Raji (cell line): ENCODE results near the gene PRKN.

Experiments
- POLR2A ChIP-seq: IDR thresholded peaks from 2 replicates; pipeline ENCODE4 v1.6.1; 2011; ENCODE audit warnings: low read depth, low read length, control low read depth; ENCODE audit not compliant: insufficient read depth

PRKN gene

DNA sequence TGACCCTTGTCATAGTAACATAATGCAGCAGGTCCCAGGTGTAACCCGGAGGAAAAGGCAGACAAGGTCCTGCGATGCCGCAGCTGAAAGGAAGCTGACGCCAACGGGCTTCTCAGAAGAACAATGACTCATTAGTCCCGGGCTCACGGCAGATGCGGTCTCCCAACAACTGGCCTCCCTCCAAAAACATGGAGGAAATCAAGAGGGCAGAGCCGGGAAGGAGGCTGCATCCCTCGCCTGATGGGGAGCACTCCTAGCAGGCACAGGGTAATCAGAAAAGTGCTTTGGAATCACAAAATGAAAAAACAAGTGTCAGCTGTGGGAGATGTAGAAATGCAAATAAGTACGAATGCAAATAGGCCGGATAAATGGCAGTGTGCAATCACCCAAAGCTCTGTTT is 1288.5 kb downstream of the PRKN start:
- no peak for TF ChIP-seq POLR2A

DNA sequence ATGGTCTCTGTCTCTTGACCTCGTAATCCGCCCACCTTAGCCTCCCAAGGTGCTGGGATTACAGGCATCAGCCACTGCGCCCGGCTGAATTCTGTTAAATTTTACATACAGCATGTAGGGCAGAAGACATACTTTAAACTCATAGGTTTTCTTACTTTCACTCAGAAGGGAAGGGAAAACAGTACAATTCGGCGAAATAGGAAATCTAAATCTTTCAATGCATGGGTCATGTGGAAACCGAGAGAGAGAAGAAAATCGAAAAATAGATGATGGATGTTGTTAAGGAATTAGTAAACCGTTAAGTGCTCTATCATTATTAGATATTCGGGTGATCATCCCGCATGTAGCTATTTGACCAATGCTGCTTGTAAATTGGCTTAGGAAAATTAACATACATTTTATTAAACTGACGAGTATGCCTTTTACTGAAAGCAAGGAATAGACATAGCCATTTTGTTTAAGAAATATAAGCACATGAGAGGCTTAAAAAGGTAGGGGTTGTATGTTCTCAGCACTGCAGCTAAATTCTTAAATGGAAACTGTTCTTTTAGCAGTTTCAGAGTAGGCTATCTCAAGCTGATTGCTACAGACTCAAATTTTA is 1289.0 kb downstream of the PRKN start:
- TF ChIP-seq POLR2A = no peak

DNA sequence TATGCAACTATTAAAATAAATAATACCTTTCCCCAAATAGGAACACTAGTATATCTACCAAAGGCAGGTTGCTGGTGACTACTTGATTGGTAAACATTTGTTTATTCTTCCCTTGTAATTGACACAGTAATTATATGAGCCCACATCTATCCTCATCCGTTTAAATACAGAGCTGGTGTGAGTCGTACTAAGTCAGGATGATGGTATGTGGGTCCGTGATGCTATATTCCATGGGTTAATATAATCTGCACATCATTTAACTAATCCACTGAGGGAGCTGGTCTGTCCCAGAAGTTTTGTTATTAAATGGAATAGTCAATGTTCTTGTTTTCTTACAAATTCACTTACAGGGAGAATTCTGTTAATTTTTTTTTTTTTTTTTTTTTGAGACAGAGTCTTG is 1289.7 kb downstream of the PRKN start:
- no peak for TF ChIP-seq POLR2A

DNA sequence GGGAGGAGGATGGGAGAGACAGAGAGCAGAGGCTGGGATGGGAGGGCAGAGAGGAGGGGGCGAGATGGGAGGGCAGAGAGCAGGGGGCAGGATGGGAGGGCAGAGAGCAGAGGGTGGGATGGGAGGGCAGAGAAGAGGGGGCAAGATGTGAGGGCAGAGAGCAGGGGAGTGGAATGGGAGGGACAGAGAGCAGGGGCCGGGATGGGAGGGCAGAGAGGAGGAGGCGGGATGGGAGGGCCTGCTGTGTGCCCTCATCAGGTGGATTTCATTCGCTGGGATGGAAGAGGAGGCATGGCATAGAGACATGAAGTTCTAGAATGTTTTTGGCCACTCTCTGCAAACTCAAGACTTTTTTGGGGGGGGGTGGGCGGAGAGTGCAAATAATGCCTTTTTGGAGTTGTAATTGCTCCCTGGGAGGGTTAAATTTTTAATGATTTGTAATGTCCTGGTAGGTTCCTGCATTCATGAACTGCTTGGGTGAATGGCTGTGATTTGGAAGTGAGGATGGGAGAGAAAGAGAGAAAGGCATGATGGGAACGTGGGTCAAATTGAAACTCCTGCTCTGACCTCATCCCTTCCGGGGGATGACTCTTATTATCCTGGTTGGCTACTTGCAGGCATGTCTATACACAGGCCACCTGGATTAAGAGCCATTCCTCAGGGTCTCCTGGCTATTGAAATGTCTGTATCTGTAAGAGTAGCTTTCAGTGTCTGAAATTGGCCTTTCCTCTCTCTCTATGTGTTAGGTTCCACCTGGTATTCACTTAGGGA is 1291.3 kb downstream of the PRKN start:
- TF ChIP-seq POLR2A = no peak

DNA sequence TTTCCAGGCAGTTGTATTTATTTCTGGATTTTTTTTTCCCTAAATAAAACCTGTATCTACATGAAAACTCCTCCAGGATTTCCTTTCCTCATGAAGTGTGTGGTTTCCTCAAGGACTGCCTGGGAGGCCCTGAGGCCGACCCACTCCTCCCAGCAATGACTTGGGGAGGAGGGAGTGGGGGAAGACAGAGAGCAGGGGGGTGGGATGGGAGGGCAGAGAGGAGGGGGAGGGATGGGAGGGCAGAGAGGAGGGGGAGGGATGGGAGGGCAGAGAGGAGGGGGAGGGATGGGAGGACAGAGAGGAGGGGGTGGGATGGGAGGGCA is 1291.9 kb downstream of the PRKN start:
- no peak for TF ChIP-seq POLR2A

DNA sequence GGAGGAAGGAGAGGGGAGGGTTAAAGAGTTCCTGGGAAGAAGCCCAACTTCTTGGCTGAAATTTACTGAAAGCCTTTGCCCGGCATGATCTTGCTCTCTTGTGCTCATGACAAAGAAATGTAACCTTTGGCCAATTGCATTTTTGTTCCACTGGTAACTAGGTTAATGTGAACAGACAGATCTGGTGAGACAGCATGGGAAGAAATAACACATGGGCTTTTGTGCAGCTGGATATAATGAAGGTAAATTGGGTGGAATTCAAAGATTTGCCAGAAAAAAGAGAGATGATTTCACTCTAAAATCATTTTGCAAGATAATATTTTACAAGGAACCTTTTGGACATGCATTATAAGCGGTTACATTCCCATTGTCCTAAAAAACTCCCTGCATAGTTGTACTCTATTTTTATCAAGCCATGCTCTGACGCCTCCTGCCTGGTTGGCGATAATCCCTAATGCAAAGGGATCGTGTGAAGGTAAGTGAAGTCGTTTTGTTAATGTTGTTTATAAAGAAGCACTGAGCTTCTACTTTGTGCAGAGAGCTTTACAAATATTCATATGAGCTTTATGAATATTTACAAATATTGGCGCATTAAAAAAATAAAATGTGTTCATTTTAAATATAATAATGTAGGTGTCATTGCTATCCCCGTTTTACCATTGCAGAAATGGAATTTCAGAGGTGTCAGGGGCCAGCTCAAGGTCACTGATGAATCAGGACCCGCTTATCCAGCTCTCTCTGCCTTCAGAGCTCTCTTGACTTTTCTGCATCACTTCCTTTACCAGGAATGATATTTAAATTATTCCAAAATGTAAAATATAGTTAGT is 1292.4 kb downstream of the PRKN start:
- TF ChIP-seq POLR2A = no peak

DNA sequence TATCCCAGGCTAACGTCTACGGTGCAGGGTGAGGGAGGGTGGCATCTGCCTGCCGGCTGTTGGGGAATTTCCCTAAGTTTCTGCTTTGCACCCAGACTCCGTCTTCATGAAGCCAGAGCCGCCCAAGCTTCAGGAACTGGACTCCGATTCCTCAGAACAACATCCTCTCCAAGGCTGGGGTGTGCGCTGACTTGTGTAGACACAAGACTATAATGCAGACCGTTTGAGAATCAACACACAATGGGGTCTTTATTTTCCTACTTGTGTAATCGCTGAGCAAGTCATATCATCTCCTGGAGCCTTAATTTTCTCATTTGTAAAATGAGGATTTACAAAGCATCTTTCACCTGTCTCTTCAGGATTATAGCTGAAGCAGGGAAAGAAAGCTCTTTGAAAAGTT is 1293.2 kb downstream of the PRKN start:
- no peak for TF ChIP-seq POLR2A

DNA sequence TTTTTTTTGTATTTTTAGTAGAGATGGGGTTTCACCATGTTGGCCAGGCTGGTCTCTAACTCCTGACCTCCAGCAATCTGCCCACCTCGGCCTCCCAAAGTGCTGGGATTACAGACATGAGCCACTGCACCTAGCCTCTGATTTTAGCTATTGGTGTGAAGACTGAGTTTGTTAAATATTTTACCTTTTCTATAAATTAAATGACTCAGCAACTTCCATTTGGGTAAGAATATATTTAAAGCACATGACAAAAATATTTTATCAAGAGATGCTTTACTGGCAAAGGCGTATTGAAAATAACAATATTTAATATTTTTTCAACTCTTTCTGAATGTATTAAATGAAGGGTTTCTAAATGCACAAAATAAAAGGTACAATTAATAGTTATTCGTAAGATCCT is 1295.0 kb downstream of the PRKN start:
- TF ChIP-seq POLR2A = no peak

DNA sequence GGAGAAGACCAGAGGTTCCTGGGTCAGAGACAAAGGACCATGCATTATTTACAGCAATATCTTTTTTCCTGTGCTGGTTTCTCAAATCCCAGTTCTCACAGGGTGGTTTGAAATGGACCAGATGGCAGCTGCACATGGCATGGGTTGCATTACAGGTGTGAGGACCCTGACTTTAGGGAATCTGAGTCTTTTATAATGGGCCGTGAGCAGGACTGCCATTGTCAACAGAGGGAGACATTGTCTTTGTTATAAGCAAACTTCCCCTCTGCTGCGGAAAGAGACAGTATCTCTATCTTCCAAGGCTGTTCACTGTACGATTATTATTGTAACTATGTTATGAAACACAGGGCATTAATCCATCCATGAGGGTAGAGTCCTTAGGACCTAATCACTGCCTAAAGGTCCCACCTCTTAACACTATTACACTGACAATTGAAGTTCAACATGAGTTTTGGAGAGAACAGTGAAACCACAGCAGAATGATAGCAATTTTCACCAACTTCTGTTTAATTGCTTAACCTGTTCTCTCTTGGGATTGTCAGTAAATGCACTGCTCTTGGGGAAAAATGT is 1297.6 kb downstream of the PRKN start:
- TF ChIP-seq POLR2A = no peak

DNA sequence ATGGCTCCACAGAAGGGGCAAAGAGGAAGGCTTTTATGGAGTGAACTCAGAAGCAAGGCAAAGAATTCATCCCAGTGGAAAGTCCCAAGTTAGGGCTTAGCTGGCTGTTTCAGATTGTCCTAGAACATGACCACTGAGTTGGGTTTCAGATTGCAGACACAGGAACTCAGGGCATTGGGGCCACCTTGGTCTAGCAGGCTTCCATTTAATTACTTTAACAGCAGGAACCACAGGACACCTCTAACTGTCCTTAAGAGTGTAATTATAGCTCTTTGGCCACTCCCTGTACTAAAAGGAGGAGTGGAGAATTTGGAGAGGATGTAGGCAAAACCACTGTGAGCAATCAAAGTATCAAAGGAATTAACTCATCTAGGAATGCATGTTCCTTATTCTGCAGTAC is 1303.1 kb downstream of the PRKN start:
- TF ChIP-seq POLR2A = no peak

DNA sequence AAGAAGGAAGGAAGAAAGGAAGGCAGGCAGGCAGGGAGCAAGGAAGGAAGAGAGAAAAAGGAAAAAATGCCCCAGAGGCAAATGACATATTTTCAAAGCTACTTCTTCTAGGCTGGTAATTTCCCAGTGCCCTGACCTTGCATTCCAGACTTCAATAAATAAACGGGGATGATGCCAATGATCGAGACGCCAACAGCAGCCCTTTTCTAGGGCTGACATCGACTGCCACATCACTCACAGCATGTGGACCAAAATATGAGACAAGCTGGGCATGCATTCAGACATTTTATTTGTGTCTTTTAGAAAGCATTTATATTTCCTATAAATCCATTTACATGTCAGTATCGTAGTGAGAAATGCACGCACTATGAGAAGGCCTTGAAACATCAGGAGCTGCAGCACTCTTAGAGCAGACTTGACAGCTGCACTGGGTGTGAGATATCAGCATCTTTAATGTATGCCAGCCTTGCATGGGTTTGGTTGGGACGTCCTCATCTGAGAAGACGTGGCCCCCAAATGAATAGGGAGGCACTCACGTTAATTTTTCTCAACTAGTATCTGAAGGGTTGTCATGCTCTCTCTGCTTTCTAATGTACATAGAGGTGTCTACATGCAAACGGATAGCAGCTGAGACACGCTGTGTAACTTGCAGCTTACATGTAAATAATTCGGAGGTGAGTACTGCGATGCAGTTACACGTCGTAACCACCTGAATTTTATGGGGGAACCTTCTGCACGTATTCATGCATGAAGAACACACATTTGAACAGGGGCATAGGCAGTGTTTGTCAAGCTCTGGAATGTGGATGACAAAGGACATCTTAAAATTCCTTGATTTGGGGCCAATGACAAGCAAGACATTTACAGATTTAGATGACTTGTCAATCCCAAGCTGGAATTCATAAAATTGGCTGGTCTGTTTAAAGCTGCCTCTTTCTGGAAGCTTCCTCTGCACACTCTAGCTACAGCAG is 1304.6 kb downstream of the PRKN start:
- no peak for TF ChIP-seq POLR2A

DNA sequence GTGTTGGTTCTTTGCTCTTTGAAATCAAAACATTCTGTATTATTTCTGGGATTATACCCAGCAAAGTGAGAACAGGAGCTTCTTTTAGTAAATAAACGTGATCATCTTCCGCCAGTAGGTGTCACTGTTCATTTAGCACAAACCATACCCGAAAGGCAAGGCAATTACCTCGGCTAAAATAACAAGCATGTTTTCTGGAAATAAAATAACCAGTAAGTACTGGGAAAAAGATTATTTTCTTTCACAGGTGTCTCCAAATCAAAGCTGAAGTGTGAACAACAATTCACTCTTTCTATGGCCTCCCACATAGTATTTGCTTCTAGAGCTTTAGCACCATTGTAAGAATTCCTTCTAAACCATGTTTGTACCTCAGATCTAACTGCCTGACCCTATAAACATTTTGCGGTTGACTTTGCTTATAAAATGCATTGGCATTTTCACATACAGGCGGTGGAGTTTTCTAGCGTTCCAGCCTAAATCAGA is 1309.1 kb downstream of the PRKN start:
- TF ChIP-seq POLR2A = no peak

DNA sequence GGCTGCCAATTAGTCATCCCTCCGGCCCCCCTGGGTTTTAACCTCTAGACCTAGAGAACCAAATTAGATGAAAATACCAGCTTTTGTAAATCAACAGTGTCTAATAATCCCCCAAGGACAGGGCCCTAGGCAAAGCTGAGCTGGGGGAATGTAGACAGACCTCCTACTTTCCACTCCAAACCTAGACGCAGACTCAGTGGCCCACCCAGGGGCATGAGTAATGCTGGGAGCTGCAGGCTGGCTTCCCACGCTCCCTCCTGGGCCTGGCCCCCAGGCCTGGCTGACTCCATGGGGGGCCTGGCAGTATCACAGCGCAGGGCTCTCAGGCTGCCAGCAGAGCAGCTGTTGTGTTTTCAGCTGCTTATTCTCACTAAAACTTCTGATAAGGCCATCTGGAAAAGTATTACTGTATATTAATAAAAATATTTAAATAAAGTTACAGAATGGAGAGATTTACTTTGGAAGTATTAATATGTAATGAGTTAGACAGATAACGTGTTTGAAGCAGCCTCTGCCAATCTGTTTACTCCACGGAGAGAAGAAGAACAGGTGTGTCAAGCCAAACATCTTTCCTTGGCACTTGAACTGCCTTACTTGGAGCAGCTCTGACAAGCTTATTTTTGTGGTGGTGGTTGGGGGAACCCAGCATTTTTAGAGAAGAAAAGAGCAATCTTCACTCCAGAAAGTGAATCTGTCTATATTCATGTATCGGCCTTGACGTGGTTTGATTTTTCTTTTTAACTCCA is 1309.7 kb downstream of the PRKN start:
- TF ChIP-seq POLR2A = no peak

DNA sequence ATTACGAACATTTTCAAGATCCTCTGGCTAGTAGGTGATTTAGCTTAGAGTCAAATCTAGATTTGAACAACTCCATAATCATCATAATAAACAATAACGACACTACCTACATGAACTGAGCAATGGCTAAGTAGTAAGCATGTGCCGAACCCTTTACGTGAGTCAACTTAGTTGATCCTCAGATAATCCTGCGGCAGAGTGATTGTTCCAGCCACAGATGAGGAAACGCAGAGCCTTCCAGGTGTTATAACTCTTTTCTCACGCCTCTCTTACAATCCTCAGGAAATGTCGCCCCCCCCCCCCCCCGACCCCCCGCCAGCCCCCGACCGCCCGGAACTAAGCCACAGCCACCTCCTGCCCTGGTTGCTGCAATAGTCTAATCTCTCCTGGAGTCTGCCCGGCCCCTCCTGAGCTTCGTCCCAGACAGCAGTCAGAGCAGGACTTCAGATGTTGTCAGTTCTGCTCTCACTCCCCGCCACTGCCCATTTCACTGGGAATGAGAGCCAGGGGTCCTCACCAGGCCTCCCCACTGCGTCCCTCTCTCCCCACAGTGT is 1312.2 kb downstream of the PRKN start:
- TF ChIP-seq POLR2A = no peak

DNA sequence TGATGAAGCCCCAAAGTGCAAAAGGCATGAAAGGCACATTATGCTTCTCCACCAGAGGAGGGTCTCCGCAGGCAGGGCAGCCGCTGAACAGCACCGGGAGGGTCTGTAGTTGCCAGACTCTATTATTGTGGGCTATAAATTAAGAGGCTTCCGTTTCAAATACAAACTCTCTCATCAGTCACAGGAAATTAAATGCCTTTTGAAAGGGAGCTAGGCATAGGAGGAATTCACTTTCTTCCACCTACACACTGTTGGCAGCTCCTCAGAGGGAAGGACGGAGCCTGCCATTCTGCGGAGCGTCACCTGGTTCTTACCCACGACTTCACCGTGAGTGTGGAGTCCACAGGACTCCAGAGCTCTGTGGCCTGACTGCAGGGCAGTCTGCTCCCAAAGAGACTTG is 1312.9 kb downstream of the PRKN start:
- no peak for TF ChIP-seq POLR2A
